ENCODE results near the gene C1QTNF1. TPM values are rescaled to one million over a fixed set of nuclear protein-coding genes. Genes with fewer than 3 reads are reported as not detected.
"Not testable (repeated sequence)": the region's sequence is repeated elsewhere in the genome, so short reads cannot be mapped to it uniquely, and the experiment has no call there.

Gene C1QTNF1
- total RNA-seq, 1 experiment from 2014 or later, result 5.1 TPM

DNA sequence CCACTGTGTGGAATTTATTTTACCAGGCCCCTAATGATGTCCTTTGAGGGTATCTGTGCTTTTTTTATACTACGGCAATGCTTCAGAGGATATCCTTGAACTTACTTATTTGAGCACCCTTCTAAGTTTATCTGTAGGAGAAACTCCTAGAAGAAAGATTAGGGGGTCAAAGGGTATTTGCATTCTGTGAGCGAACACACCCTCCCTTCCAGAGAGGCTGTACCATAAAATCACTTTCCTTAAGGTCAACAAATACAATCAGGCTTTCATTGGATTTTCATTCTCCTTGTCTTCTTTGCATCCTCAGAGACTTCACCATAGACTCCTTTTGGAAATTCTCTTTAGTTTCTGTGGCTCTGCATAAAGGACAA is 4.7 kb upstream of the C1QTNF1 start:
- no peaks in the 10 kb centered on the region for H3K9me3 ChIP-seq (replicated peaks)
- H3K27me3 ChIP-seq (replicated peaks), result peaks cover 13% of the 10 kb centered on the region
- no peak overlapping the region for H3K27ac ChIP-seq
- no peak overlapping the region for H3K4me3 ChIP-seq
- H3K36me3 ChIP-seq, result no peaks in the 10 kb centered on the region
- no peak for DNase-seq (ENCODE audit: low read depth in 1 of 2, low spot score in 2 of 2)
- peaks cover 7% of the 10 kb centered on the region for H3K4me1 ChIP-seq (replicated peaks)

DNA sequence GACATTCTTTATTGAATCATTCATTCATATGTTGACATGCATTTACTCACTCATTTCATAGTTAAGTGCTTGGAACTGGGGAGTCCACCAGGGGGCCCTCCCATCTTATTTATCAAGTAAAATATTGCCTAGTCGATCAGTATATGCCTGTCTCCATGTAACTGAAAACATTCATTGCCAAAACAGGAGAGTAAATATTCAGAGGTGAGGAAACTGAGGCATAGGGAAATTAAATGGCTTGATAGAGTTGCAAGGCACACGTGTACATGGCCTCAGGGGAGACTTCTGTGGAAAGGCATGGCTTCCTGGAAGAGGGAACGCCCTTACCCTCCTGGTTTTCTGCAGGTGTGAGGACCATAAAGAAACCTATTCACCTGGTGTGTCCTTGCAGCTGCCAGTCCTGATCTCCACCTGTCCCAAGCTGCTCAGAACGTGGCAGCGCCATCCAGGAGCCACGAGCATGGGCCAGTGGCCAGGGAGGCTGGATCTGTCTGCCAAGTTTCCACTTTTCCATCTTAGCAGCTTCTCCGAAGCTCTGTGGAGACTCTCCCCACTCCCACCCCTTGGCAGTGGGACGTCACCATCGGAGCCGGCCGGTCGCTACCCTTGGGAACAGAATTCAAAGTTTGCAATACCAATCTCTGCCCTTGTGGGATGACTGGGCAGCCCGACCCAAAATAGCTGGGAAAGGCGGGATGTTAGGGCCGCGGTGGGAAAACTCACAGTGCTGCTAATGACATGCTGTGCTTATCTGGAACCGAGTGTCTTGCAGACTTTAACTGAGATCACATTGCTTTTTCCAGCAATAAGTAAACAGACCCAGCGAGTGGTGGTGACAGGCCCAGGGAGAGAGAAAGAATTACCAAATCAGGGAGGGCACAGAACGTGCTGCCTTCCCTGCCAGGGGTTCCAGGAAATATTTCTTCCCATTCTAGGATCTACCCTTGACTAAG is 4.1 kb upstream of the C1QTNF1 start:
- H3K4me1 ChIP-seq (replicated peaks), result peaks cover 14% of the 10 kb centered on the region
- H3K9me3 ChIP-seq (replicated peaks), result no peaks in the 10 kb centered on the region
- no peak overlapping the region for H3K27ac ChIP-seq
- peak in 1 of 2 experiments; percentile 59 for DNase-seq (ENCODE audit: low read depth in 1 of 2, low spot score in 2 of 2)
- no peaks in the 10 kb centered on the region for H3K36me3 ChIP-seq
- H3K4me3 ChIP-seq, result no peak overlapping the region
- peaks cover 20% of the 10 kb centered on the region for H3K27me3 ChIP-seq (replicated peaks)

DNA sequence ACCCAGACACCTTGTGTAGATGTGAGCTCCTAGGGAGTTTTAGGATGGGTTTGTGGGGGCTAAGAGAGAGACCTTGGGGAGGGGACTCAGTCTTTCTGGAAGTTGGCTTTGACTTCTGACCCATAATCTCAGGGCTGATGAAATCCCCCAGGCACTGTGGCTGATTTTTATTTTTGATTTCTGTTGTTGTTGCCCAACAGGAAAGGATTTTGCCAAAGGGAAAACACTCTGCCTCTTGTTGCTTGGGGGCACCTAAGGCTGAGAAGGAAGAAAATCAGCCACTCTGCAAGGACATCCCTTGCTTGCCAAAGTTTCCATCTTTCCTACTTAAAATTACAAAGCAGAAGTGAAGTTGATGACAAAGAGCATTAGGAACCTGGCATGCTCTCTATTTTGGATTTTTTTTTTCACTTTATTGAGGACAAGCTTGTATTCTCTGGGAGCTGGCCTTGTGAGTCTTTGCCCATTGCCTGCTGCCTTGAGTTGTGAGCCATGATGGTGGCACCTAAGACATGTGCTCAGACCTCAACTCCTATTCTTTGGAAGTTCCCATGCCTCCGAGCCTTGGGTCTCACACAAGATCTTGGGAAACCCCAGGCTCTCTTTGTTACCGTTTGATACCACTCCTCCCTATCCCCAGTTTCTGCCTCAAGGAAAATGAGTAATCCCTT is 3.2 kb upstream of the C1QTNF1 start:
- DNase-seq (ENCODE audit: low read depth in 1 of 2, low spot score in 2 of 2), result no peak
- H3K9me3 ChIP-seq (replicated peaks), result no peaks in the 10 kb centered on the region
- peaks cover 20% of the 10 kb centered on the region for H3K27me3 ChIP-seq (replicated peaks)
- H3K27ac ChIP-seq, result no peak overlapping the region
- H3K4me1 ChIP-seq (replicated peaks), result peaks cover 19% of the 10 kb centered on the region
- no peaks in the 10 kb centered on the region for H3K36me3 ChIP-seq
- H3K4me3 ChIP-seq, result no peak overlapping the region

DNA sequence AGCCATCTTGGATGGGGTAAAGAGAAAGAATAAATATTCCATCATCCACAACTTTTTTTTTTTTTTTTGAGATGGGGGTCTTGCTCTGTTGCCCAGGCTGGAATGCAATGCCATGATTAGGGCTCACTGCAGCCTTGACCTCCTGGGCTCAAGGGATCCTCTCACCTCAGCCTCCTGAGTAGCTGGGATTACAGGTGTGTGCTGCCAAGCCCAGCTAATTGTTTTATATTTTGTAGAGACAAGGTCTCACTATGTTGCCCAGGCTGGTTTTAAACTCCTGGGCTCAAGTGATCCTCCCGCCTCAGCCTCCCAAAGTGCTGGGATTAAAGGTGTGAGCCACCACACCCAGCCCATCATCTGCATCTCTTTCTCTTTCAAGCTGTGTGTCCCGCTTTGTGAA is 2.0 kb upstream of the C1QTNF1 start:
- H3K36me3 ChIP-seq, result not testable (repeated sequence)

DNA sequence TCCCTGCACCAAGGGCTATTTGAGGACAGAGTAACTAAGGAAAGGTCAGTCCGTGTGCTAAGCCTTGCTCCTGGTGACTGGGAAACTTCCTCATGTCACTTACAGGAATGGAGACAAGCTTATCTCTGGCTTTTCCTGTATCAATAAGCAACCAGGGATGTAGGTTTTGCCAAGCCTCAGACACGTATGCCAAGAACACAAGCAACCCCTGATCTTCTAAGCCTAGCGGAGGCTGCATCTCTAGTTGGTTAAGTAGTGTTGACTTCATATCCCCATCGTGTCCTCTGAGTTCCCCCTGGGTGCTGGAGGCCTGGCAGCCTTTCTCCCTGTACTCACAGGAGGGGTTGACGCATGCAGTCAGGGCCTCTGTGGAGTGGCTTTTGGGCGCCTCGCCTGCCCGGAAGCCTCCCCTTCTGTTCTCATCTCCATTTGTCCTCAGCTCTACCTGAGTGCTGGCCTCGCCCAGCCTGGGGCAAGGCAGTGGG is 1.4 kb upstream of the C1QTNF1 start:
- Histone ChIP-seq H3K9me3 (replicated peaks) (no peaks in the 10 kb centered on the region), H3K4me1 (replicated peaks) (peaks cover 36% of the 10 kb centered on the region), H3K4me3 (no peak overlapping the region), H3K27me3 (replicated peaks) (peaks cover 20% of the 10 kb centered on the region), H3K36me3 (no peaks in the 10 kb centered on the region), H3K27ac (no peak overlapping the region)
- DNase-seq (ENCODE audit: low read depth in 1 of 2, low spot score in 2 of 2), result no peak

More for the DNA sequence above, 2.0 kb upstream of the C1QTNF1 start:
- not testable (repeated sequence) for DNase-seq (ENCODE audit: low read depth in 1 of 2, low spot score in 2 of 2); H3K27ac ChIP-seq; H3K9me3 ChIP-seq (replicated peaks); H3K4me3 ChIP-seq
- Histone ChIP-seq H3K4me1 (replicated peaks) (peaks cover 29% of the 10 kb centered on the region), H3K27me3 (replicated peaks) (peaks cover 20% of the 10 kb centered on the region)

DNA sequence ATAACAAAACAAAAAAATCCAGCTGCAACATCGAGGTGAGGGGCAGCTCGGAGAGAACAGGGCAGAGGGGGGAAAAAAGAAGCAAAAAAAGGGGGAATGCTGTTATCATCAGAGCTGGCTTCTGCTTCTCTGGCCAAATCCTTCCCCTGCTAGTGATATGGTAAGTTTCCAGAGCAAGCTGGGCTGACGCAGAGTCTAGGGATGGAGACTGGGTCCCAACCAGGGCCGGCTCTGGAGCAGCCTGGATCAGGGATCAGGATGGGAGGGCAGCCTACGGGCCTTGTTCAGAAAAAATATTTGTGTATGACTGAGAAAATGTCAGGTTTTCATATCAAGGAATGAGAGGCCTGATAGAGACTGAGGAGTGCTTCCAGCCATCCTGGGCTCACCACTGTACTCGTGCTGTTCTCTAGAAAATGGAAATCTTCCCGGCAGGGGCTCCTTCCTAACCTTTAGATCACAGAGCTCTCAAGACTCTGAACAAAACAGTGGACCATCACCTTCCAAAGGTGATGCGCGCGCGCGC is 726 bp upstream of the C1QTNF1 start:
- H3K27me3 ChIP-seq (replicated peaks), result peaks cover 20% of the 10 kb centered on the region
- DNase-seq (ENCODE audit: low read depth in 1 of 2, low spot score in 2 of 2), result no peak
- no peaks in the 10 kb centered on the region for H3K36me3 ChIP-seq
- H3K4me1 ChIP-seq (replicated peaks), result peaks cover 43% of the 10 kb centered on the region
- no peak overlapping the region for H3K27ac ChIP-seq
- H3K4me3 ChIP-seq, result no peak overlapping the region
- no peaks in the 10 kb centered on the region for H3K9me3 ChIP-seq (replicated peaks)

DNA sequence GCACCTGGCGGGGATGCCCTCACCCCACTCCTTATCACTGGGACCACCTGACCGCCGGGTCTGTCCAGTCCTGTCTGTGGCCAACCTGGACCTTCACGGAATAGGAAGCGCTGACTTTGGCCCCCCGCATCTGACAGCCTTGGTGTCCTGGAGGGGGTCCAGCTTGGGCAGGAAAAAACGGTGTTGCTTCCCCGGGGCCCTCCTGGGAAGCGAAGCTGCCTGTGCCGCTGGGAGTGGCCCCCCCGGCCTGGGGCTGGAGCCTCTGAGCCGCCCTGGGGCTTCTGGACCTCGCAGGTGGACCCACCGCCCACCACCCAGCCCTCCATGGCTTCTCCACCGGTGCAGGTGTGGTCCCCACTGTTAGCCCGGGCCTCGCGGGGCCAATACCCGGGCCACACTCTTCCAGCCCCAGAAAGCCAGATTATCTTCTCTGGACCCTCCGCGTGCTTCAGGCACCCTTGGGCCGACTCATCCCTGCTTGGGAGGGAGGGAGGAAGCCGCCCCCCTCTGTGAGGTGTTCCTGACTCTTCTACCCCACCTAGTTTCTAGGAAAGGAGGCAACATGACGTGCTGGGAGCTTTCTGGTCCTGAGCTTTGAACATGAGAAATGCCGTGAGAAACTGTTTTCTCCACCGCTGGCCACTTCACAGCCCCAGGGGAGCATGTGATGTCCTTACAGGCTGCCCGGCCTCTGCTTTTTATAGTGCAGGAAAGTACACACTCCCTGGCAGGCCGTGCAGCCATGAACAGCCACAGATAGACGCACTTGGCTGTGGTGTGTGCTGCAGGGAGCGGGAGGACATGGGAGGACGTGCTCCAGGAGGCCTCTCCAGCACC is 1.1 kb downstream of the C1QTNF1 start:
- Histone ChIP-seq H3K9me3 (replicated peaks) (no peaks in the 10 kb centered on the region), H3K4me1 (replicated peaks) (peaks cover 61% of the 10 kb centered on the region), H3K27ac (no peak overlapping the region), H3K36me3 (no peaks in the 10 kb centered on the region), H3K27me3 (replicated peaks) (peaks cover 16% of the 10 kb centered on the region), H3K4me3 (no peak overlapping the region; the same call in 1 of the 2 replicates)
- DNase-seq (ENCODE audit: low read depth in 1 of 2, low spot score in 2 of 2), result no peak

DNA sequence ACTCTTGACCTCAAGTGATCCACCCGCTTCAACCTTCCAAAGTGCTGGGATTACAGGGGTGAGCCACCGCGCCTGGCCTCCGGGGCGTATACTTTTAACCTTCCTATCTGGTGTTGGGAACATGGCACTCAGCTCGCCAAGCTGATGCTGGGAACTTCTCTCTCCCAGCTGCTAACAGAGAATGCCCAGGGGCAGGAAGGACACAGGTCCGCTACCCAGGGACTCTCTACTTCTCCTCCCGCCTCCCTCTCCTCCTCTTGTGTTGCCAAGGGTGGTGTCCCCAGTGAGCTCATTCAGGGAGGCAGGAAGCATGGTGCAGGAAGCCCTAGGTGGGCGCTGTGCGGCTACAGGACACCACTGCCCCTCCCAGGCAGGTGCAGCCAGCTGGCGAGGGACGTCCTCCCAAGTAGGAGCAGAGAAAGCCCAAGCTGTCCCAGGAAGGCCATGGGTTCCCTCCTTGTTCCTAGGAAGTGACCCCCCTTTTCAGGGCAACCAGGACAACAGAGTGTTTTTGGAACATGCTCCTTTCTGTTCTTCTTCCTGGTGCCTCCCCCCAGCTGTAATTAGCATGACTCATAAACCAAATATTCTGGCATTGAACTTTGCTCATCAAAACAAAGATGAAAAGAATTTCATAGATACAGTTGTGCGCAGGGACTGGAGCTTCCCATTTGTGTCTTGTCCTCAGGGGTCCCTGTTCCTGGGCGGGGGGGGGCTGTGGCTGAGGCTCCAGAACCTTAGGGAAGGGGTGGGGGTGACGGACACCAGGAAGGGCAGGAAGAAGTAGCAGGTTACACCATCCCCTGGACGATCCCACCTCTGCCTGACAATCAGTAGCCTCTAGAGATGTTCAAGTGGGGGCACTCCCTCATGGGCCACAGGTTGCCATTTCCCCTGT is 2.7 kb downstream of the C1QTNF1 start:
- peak; percentile 79 to 93 for DNase-seq (ENCODE audit: low read depth in 1 of 2, low spot score in 2 of 2)
- H3K9me3 ChIP-seq (replicated peaks), result no peaks in the 10 kb centered on the region
- H3K4me1 ChIP-seq (replicated peaks), result peaks cover 68% of the 10 kb centered on the region
- peak overlapping the region; percentile 51 for H3K27ac ChIP-seq
- H3K36me3 ChIP-seq, result no peaks in the 10 kb centered on the region
- peaks cover 16% of the 10 kb centered on the region for H3K27me3 ChIP-seq (replicated peaks)
- no peak overlapping the region for H3K4me3 ChIP-seq

DNA sequence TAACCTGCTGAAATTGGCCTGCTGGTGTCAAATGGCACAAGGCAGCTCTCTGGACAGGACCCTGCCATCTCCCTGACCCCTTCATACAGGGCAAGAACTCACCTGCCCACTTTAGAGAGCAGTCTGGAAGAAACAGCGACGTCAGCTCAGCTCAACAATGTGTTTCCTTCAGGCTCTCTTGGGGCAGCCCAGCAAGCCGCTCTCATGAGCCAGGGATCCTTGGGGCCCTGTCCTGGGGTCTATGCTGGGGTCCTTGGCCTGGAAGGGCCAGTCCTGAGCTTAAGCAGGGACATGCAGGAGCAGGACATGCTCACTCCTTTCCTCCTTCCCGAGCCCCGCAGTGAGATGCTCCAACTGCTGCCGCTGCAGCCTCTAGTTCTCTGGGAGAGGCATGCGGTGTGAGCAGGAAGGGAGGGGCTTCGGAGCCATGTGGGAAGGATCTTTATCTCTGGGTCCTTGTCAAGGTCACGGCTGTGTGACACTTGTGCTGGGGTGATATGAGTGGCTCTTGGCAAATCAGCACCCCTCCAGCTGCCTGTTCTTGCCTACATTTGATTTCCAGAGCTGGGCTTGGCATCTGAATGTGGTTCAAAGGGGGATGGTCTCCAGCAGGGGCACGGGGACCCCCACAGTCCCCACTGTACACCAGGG is 3.4 kb downstream of the C1QTNF1 start:
- H3K27me3 ChIP-seq (replicated peaks), result peaks cover 16% of the 10 kb centered on the region
- H3K27ac ChIP-seq, result peak overlapping the region; percentile 22
- peak in 1 of 2 experiments; percentile 62 for DNase-seq (ENCODE audit: low read depth in 1 of 2, low spot score in 2 of 2)
- no peaks in the 10 kb centered on the region for H3K36me3 ChIP-seq
- H3K4me3 ChIP-seq, result no peak overlapping the region
- peaks cover 68% of the 10 kb centered on the region for H3K4me1 ChIP-seq (replicated peaks)
- H3K9me3 ChIP-seq (replicated peaks), result no peaks in the 10 kb centered on the region

DNA sequence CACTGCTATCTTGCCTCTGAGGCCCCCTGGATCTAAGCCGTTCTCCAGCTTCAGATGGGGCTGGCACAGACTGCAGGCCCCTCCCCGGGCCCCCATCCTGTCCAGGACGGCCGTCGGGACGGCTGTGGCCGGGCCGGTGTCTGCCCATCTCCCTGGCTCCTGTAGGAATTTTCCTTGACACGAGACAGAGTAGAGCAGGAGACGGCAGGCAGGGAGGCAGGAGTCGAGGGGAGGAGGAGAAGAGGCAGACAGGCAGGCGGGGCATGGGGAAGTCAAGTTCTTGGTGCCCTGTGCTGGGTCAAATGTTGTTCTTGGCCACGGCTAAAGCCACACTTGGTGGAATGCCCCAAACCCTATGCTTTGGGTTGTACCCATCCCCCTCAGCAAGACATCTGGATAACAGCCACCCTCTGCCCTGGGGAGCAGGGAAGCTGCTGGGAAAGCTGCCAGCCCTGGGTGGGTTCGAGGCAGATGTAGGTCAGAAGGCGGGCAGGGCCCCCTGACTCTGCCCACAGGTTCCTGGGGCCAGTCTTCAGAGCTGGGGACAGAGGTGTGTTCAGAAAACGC is 4.0 kb downstream of the C1QTNF1 start:
- DNase-seq (ENCODE audit: low read depth in 1 of 2, low spot score in 2 of 2), result peak; percentile 59 to 82
- Histone ChIP-seq H3K36me3 (no peaks in the 10 kb centered on the region), H3K4me1 (replicated peaks) (peaks cover 68% of the 10 kb centered on the region), H3K9me3 (replicated peaks) (no peaks in the 10 kb centered on the region), H3K27ac (no peak overlapping the region), H3K27me3 (replicated peaks) (peaks cover 16% of the 10 kb centered on the region), H3K4me3 (no peak overlapping the region)

DNA sequence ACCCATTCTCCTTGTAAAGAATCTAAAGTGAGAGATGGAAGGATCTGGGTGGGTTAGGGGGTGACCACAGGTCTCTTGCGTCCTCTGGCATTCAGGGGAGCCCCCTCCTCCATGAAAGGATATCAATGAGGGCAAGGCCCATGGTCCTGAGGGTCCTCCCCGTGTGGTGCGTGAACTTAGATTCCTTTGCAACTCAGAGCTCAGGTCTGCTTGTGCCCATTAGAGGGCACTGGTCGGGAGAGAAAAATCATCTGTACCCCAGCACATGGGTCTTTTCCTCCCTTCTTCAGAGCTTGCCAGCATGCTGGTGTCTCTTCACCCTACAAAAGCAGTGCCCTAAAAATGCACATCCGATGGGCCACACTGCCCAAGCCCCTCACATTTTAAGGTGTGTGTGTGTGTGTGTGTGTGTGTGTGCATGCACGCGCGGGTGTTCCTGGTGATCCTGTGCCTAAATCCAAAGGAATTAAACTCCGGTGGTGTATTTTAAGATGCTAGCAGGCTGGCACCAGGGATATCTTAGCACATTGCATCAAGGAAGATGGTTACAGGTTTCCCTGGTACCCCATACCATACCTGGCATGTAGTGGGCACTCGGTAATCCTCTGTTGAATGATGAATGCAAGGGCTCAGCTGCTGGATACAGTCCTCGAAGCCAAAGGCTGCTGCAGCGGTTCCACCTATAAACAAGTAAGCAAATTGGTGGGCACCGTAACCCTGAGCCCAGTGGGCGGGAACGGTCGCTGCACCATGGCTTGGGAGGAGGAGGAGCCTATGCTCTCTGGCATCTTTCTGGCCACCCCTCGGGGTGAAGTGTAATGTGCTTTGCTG is 4.7 kb downstream of the C1QTNF1 start:
- Histone ChIP-seq H3K27ac (no peak overlapping the region), H3K4me1 (replicated peaks) (peaks cover 66% of the 10 kb centered on the region), H3K27me3 (replicated peaks) (peaks cover 12% of the 10 kb centered on the region), H3K9me3 (replicated peaks) (no peaks in the 10 kb centered on the region), H3K36me3 (no peaks in the 10 kb centered on the region), H3K4me3 (no peak overlapping the region)
- DNase-seq (ENCODE audit: low read depth in 1 of 2, low spot score in 2 of 2), result peak in 1 of 2 experiments; percentile 47
